ENCODE results near the gene FXYD6. TPM values are rescaled to one million over a fixed set of nuclear protein-coding genes. Genes with fewer than 3 reads are reported as not detected.
A peak's percentile ranks its signal among the peaks of the same experiment; 100 is the strongest.

Gene FXYD6
- total and polyA plus RNA-seq, 3 experiments from 2014 or later: 0.11 TPM; not detected in 2

- Histone ChIP-seq H3K4me1 (ENCODE audit: insufficient read depth, low read length) (no peaks in the 10 kb centered on the region), H3K4me3 (ENCODE audit: low read length) (no peak overlapping the region), H3K27me3 (ENCODE audit: insufficient read depth, low read length, poor library complexity, severe bottlenecking) (no peaks in the 10 kb centered on the region), H3K36me3 (ENCODE audit: insufficient read depth, low read length) (no peaks in the 10 kb centered on the region), H3K9me3 (ENCODE audit: low read length) (no peaks in the 10 kb centered on the region), H3K27ac (ENCODE audit: low read depth, low read length) (no peak overlapping the region)
- no peaks in the 10 kb centered on the region for H3K27me3 Mint-ChIP-seq
- no peaks in the 10 kb centered on the region for H3K4me1 Mint-ChIP-seq
- POLR2A ChIA-PET: no interaction called here
- no peak for DNase-seq
- no peaks in the 10 kb centered on the region for H3K9me3 Mint-ChIP-seq
- H3K36me3 Mint-ChIP-seq: no peaks in the 10 kb centered on the region
- no peak overlapping the region for H3K27ac Mint-ChIP-seq
- CTCF ChIA-PET: interaction anchor here (1.4 kb wide), 1 partner anchor 102 kb away, joined by 3 read pairs; no protein-coding TSS in a partner anchor
- no peak overlapping the region for H3K4me3 Mint-ChIP-seq
Observed at GRCh38 chr11:117921456-117921855, 45.0 kb upstream of the FXYD6 start.

- peaks cover 0 to 1% (median 0%) of the 10 kb centered on the region in 3 donors for H3K36me3 Mint-ChIP-seq
- peak overlapping the region in 1 of 8 donors; percentile 38 for H3K27ac Mint-ChIP-seq
- H3K4me3 Mint-ChIP-seq: no peak overlapping the region
- ChIA-PET CTCF (interaction anchor here (0.6 to 1.7 kb wide), 4 partner anchors 77 to 561 kb away, joined by 3 to 6 read pairs (median 3); no protein-coding TSS in a partner anchor), POLR2A (no interaction called here)
- H3K27ac ChIP-seq (ENCODE audit: low read depth, low read length): no peak overlapping the region
- no peaks in the 10 kb centered on the region for H3K36me3 ChIP-seq (ENCODE audit: insufficient read depth, low read length)
- no peaks in the 10 kb centered on the region for H3K9me3 Mint-ChIP-seq
- no peak overlapping the region for H3K4me3 ChIP-seq (ENCODE audit: low read length)
- no peak for DNase-seq
- no peaks in the 10 kb centered on the region for H3K4me1 Mint-ChIP-seq
- H3K4me1 ChIP-seq (ENCODE audit: insufficient read depth, low read length): no peaks in the 10 kb centered on the region
- H3K27me3 ChIP-seq (ENCODE audit: insufficient read depth, low read length, poor library complexity, severe bottlenecking): no peaks in the 10 kb centered on the region
- peaks cover 0 to 3% of the 10 kb centered on the region in 2 donors for H3K27me3 Mint-ChIP-seq
- H3K9me3 ChIP-seq (ENCODE audit: low read length): no peaks in the 10 kb centered on the region
Observed at GRCh38 chr11:117919781-117920221, 43.3 kb upstream of the FXYD6 start.

DNA sequence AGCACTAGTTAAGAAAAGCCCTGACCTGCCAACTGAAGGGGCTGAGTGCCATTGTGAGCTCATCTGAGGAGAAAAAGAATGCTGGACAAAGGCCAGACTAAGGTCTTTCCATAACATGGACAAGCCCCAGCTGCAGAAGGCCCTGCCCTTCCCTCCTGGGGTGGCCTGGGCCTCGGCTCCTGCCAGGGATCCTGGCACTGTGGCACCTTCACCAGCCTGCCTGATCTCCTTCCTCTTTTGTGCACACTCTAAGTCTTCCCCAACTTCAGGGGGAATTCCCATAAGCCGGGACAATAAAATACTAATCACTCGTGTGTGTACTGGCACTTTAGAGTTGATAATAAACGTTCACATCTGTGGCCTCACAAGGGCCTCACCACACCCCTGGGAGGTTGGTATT lies 42.9 kb upstream of the FXYD6 start:
- H3K4me3 Mint-ChIP-seq: no peak overlapping the region
- POLR2A ChIA-PET: no interaction called here
- H3K9me3 ChIP-seq (ENCODE audit: low read length): no peaks in the 10 kb centered on the region
- no peaks in the 10 kb centered on the region for H3K36me3 ChIP-seq (ENCODE audit: insufficient read depth, low read length)
- H3K9me3 Mint-ChIP-seq: no peaks in the 10 kb centered on the region
- DNase-seq: no peak
- H3K4me3 ChIP-seq (ENCODE audit: low read length): no peak overlapping the region
- H3K27ac ChIP-seq (ENCODE audit: low read depth, low read length): no peak overlapping the region
- CTCF ChIA-PET: interaction anchor here (1.3 to 1.7 kb wide), 4 partner anchors 28 to 252 kb away, joined by 3 to 6 read pairs (median 3); no protein-coding TSS in a partner anchor
- H3K27me3 ChIP-seq (ENCODE audit: insufficient read depth, low read length, poor library complexity, severe bottlenecking): no peaks in the 10 kb centered on the region
- H3K27me3 Mint-ChIP-seq: peaks cover 0 to 3% of the 10 kb centered on the region in 2 donors
- peaks cover 0 to 2% (median 0%) of the 10 kb centered on the region in 3 donors for H3K36me3 Mint-ChIP-seq
- H3K4me1 Mint-ChIP-seq: no peaks in the 10 kb centered on the region
- H3K27ac Mint-ChIP-seq: peak overlapping the region in 1 of 8 donors; percentile 38
- no peaks in the 10 kb centered on the region for H3K4me1 ChIP-seq (ENCODE audit: insufficient read depth, low read length)

GRCh38 chr11:117918366-117919255 lies 42.2 kb upstream of the FXYD6 start:
- peak overlapping the region in 1 of 8 donors; percentile 92 for H3K27ac Mint-ChIP-seq
- Histone ChIP-seq H3K27ac (ENCODE audit: low read depth, low read length) (no peak overlapping the region), H3K27me3 (ENCODE audit: insufficient read depth, low read length, poor library complexity, severe bottlenecking) (no peaks in the 10 kb centered on the region), H3K4me3 (ENCODE audit: low read length) (no peak overlapping the region), H3K9me3 (ENCODE audit: low read length) (no peaks in the 10 kb centered on the region), H3K4me1 (ENCODE audit: insufficient read depth, low read length) (no peaks in the 10 kb centered on the region), H3K36me3 (ENCODE audit: insufficient read depth, low read length) (no peaks in the 10 kb centered on the region)
- DNase-seq: peak in 1 of 5 donors; percentile 14
- peaks cover 0 to 3% of the 10 kb centered on the region in 2 donors for H3K27me3 Mint-ChIP-seq
- ChIA-PET POLR2A (interaction anchor here (0.7 kb wide), 1 partner anchor 71 kb away, joined by 3 read pairs; no protein-coding TSS in a partner anchor), CTCF (interaction anchor here (1.3 to 1.7 kb wide), 4 partner anchors 29 to 253 kb away, joined by 3 to 6 read pairs (median 3); no protein-coding TSS in a partner anchor)
- H3K4me3 Mint-ChIP-seq: no peak overlapping the region
- H3K36me3 Mint-ChIP-seq: peaks cover 0 to 2% (median 0%) of the 10 kb centered on the region in 3 donors
- no peaks in the 10 kb centered on the region for H3K9me3 Mint-ChIP-seq
- H3K4me1 Mint-ChIP-seq: no peaks in the 10 kb centered on the region

DNA sequence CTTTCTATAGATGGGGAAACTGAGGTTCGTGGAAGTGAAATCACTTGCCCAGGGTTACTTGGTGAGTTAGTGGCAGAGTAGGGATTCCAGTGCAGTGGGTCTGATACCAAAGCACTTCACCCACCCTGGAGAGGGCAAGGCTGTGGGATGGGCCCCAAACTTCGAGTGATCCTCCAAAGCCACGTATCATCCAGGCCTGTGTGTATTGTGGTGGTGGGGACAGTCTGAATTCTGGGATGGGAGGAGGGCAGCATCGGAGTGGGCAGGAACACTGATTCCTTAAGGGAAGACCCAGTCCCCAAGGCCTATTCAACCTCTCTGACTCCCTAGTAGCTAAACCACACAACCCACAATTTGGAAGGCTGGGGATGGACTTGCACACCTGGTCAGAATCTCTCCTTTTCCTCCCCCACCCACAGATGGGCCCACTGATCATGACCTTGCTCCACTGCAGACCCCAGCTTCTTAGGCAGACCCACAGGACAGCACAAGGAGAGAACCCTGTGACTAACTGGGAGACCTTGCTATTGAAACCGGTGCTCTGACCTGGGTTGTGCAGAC lies 41.2 kb upstream of the FXYD6 start:
- Mint-ChIP-seq H3K4me3 (no peak overlapping the region), H3K27me3 (peaks cover 0 to 3% of the 10 kb centered on the region in 2 donors), H3K4me1 (no peaks in the 10 kb centered on the region), H3K36me3 (peaks cover 0 to 2% (median 0%) of the 10 kb centered on the region in 3 donors), H3K27ac (peak overlapping the region in 1 of 8 donors; percentile 92), H3K9me3 (no peaks in the 10 kb centered on the region)
- ChIA-PET POLR2A (no interaction called here), CTCF (no interaction called here)
- Histone ChIP-seq H3K27ac (ENCODE audit: low read depth, low read length) (no peak overlapping the region), H3K4me3 (ENCODE audit: low read length) (no peak overlapping the region), H3K27me3 (ENCODE audit: insufficient read depth, low read length, poor library complexity, severe bottlenecking) (no peaks in the 10 kb centered on the region), H3K9me3 (ENCODE audit: low read length) (no peaks in the 10 kb centered on the region), H3K4me1 (ENCODE audit: insufficient read depth, low read length) (no peaks in the 10 kb centered on the region), H3K36me3 (ENCODE audit: insufficient read depth, low read length) (no peaks in the 10 kb centered on the region)
- peak in 1 of 5 donors; percentile 15 for DNase-seq

- Histone ChIP-seq H3K4me3 (ENCODE audit: low read length) (no peak overlapping the region), H3K9me3 (ENCODE audit: low read length) (no peaks in the 10 kb centered on the region), H3K36me3 (ENCODE audit: insufficient read depth, low read length) (no peaks in the 10 kb centered on the region), H3K4me1 (ENCODE audit: insufficient read depth, low read length) (no peaks in the 10 kb centered on the region), H3K27ac (ENCODE audit: low read depth, low read length) (no peak overlapping the region), H3K27me3 (ENCODE audit: insufficient read depth, low read length, poor library complexity, severe bottlenecking) (no peaks in the 10 kb centered on the region)
- Mint-ChIP-seq H3K4me3 (no peak overlapping the region), H3K9me3 (no peaks in the 10 kb centered on the region), H3K36me3 (peaks cover 0 to 2% (median 2%) of the 10 kb centered on the region in 3 donors), H3K27ac (no peak overlapping the region), H3K27me3 (peaks cover 0 to 3% of the 10 kb centered on the region in 2 donors), H3K4me1 (no peaks in the 10 kb centered on the region)
- ChIA-PET POLR2A (no interaction called here), CTCF (interaction anchor here (1.3 kb wide), 1 partner anchor 8 kb away, joined by 3 read pairs; no protein-coding TSS in a partner anchor)
- DNase-seq: peak in 1 of 5 donors; percentile 33
Observed at GRCh38 chr11:117916956-117917355, 40.5 kb upstream of the FXYD6 start.

DNA sequence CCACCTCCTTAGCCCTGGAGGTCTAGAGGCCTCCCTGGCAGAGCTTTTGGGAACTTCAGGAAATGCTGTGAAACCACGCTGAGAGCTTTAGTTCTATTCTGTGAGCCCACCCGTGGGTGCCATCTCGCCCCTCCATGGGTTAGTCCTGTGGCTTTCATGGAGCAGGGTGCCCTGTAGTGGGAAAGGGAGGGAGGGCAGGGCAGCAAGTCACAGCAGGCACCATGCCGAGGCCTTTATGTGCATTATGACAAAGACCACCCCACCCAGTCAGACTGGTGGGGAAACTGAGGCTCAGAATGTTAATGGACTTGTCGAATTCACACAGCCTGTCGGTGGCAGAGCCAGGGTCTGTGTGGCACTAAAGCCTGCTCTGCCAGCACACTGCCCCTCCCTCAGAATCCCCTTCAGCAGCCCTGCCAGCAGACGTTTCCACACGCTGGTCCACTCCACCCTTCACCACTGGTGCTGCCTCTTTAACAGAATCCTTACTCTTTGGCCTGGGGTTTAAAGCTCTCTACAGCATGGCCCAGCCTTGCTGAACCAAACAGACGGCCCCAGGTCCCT lies 39.3 kb upstream of the FXYD6 start:
- Mint-ChIP-seq H3K36me3 (peaks cover 0 to 6% (median 2%) of the 10 kb centered on the region in 3 donors), H3K27me3 (peaks cover 0 to 3% of the 10 kb centered on the region in 2 donors), H3K27ac (peak overlapping the region in 1 of 8 donors; percentile 5), H3K4me3 (no peak overlapping the region), H3K4me1 (no peaks in the 10 kb centered on the region), H3K9me3 (no peaks in the 10 kb centered on the region)
- ChIA-PET POLR2A (no interaction called here), CTCF (no interaction called here)
- Histone ChIP-seq H3K36me3 (ENCODE audit: insufficient read depth, low read length) (no peaks in the 10 kb centered on the region), H3K4me1 (ENCODE audit: insufficient read depth, low read length) (no peaks in the 10 kb centered on the region), H3K9me3 (ENCODE audit: low read length) (no peaks in the 10 kb centered on the region), H3K27me3 (ENCODE audit: insufficient read depth, low read length, poor library complexity, severe bottlenecking) (no peaks in the 10 kb centered on the region), H3K4me3 (ENCODE audit: low read length) (no peak overlapping the region), H3K27ac (ENCODE audit: low read depth, low read length) (no peak overlapping the region)
- no peak for DNase-seq
